ENCODE results near the gene CUEDC1. TPM values are rescaled to one million over a fixed set of nuclear protein-coding genes. Genes with fewer than 3 reads are reported as not detected.

The CUEDC1 gene
- total and polyA plus RNA-seq, 9 of the 15 experiments (the other 6 are each of a cell fraction or from before 2014, with no cell fraction given): 0.20 to 4.1 (median 1.6) TPM; not detected in 1

GRCh38 chr17:57849874-57850754 is 105.1 kb downstream of the CUEDC1 start, which contains the start of gene MRPS23 (continued):
- TF ChIP-seq BMI1 (IDR thresholded peaks at IDR 0.05; ENCODE audit: low read length): no peak
- TF ChIP-seq, protein P1, sequence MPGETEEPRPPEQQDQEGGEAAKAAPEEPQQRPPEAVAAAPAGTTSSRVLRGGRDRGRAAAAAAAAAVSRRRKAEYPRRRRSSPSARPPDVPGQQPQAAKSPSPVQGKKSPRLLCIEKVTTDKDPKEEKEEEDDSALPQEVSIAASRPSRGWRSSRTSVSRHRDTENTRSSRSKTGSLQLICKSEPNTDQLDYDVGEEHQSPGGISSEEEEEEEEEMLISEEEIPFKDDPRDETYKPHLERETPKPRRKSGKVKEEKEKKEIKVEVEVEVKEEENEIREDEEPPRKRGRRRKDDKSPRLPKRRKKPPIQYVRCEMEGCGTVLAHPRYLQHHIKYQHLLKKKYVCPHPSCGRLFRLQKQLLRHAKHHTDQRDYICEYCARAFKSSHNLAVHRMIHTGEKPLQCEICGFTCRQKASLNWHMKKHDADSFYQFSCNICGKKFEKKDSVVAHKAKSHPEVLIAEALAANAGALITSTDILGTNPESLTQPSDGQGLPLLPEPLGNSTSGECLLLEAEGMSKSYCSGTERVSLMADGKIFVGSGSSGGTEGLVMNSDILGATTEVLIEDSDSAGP (CRISPR knock-in tag; IDR thresholded peaks at IDR 0.05): no peak
- no peak for TF ChIP-seq SMARCE1 (IDR thresholded peaks at IDR 0.05)
- TF ChIP-seq CBX3 (IDR thresholded peaks at IDR 0.05; ENCODE audit: borderline replicate concordance in 1 of 2, low read length in 2 of 2): peak in 1 of 2 experiments; percentile 78; a peak in 2 of 3 replicates
- no peak for TF ChIP-seq MYBL2 (IDR thresholded peaks at IDR 0.05; ENCODE audit: low read depth)
- TF ChIP-seq MYBL2 (CRISPR knock-in tag; IDR thresholded peaks at IDR 0.05; ENCODE audit: borderline replicate concordance): no peak
- no peak for TF ChIP-seq FOXA1 (IDR thresholded peaks at IDR 0.05; ENCODE audit: borderline replicate concordance)
- TF ChIP-seq E4F1 (CRISPR knock-in tag; IDR thresholded peaks at IDR 0.05; ENCODE audit: borderline replicate concordance): no peak
- no peak for TF ChIP-seq TRIM28 (IDR thresholded peaks at IDR 0.05)
- peak; percentile 88; the same call in 1 of the 2 replicates for TF ChIP-seq ZBTB9 (CRISPR knock-in tag; IDR thresholded peaks at IDR 0.05)
- TF ChIP-seq ZNF165 (CRISPR knock-in tag; IDR thresholded peaks at IDR 0.05; ENCODE audit: borderline replicate concordance): no peak
- no peak for TF ChIP-seq GTF2A2 (tag; IDR thresholded peaks at IDR 0.05)
- TF ChIP-seq, protein P2, sequence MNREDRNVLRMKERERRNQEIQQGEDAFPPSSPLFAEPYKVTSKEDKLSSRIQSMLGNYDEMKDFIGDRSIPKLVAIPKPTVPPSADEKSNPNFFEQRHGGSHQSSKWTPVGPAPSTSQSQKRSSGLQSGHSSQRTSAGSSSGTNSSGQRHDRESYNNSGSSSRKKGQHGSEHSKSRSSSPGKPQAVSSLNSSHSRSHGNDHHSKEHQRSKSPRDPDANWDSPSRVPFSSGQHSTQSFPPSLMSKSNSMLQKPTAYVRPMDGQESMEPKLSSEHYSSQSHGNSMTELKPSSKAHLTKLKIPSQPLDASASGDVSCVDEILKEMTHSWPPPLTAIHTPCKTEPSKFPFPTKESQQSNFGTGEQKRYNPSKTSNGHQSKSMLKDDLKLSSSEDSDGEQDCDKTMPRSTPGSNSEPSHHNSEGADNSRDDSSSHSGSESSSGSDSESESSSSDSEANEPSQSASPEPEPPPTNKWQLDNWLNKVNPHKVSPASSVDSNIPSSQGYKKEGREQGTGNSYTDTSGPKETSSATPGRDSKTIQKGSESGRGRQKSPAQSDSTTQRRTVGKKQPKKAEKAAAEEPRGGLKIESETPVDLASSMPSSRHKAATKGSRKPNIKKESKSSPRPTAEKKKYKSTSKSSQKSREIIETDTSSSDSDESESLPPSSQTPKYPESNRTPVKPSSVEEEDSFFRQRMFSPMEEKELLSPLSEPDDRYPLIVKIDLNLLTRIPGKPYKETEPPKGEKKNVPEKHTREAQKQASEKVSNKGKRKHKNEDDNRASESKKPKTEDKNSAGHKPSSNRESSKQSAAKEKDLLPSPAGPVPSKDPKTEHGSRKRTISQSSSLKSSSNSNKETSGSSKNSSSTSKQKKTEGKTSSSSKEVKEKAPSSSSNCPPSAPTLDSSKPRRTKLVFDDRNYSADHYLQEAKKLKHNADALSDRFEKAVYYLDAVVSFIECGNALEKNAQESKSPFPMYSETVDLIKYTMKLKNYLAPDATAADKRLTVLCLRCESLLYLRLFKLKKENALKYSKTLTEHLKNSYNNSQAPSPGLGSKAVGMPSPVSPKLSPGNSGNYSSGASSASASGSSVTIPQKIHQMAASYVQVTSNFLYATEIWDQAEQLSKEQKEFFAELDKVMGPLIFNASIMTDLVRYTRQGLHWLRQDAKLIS (CRISPR knock-in tag; IDR thresholded peaks at IDR 0.05): peak; percentile 94; the same call in 1 of the 2 replicates
